Left cardiac atrium (tissue), 4 donors: ENCODE results near the gene KIF16B. TPM values are rescaled to one million over a fixed set of nuclear protein-coding genes. Genes with fewer than 3 reads are reported as not detected.
"Not testable (repeated sequence)": the region's sequence is repeated elsewhere in the genome, so short reads cannot be mapped to it uniquely, and the experiment has no call there.

Experiments used
- ATAC-seq, 2 donors: fragments of 200-7000 bp; cut with Tn5 transposase; one replicate each; pipeline ENCODE4 v1.9.1; 2020; ENCODE audit warnings: mild to moderate bottlenecking in 2 of 2, moderate library complexity in 2 of 2
- DNase-seq: peaks from one replicate; pipeline ENCODE4 v3.0.0-alpha.2; 2020
- intact Hi-C, 2 donors: fragments of 100-400 bp; cut with DNase I; formaldehyde crosslinking; loops; one replicate each; pipeline versions ENCODE4 v1.14.1 to v1.15.1; 2022 to 2023
- total RNA-seq, 2 donors: library from RNA; stranded (reverse); fragmentation: NEBNext Ultra II Directional; extraction: Animal tissue kit (Norgen Biotek cat#: 25700); gene quantifications; one replicate each; pipeline ENCODE4 v1.2.1, GENCODE V29; 2021
- donor health status: DM: no; HTN: yes; CAD: no.
- donor health status: DM: no; HTN: yes; CAD: no; lungs with severe emphysema.
- donor health status: DM: yes; HTN: yes; CAD: no.
- donor health status: Dilated cardiomyopathy.

Gene KIF16B
- total RNA-seq, 2 donors from 2014 or later = 17.0 to 17.7 TPM

- ATAC-seq = no peak
- no peak for DNase-seq
- intact Hi-C loops = no loop called here
Observed at GRCh38 chr20:16260911-16261310, 312.3 kb downstream of the KIF16B start.

- DNase-seq, intact Hi-C loops, ATAC-seq: not testable (repeated sequence)
Observed at GRCh38 chr20:16260133-16260532, 313.1 kb downstream of the KIF16B start.

- no peak for ATAC-seq
- intact Hi-C loops = no loop called here
- DNase-seq = no peak
Observed at GRCh38 chr20:16258766-16259165, 314.5 kb downstream of the KIF16B start.

GRCh38 chr20:16257813-16258430, 315.3 kb downstream of the KIF16B start:
- ATAC-seq (no peak), DNase-seq (no peak)
- intact Hi-C loops = no loop called here

- intact Hi-C loops = no loop called here
- ATAC-seq (no peak), DNase-seq (no peak)
Observed at GRCh38 chr20:16257021-16257420, 316.2 kb downstream of the KIF16B start.

- DNase-seq (no peak), ATAC-seq (no peak)
- intact Hi-C loops = no loop called here
Observed at GRCh38 chr20:16246870-16247269, 326.4 kb downstream of the KIF16B start.

GRCh38 chr20:16246291-16246690, 327.0 kb downstream of the KIF16B start:
- intact Hi-C loops = no loop called here
- DNase-seq (no peak), ATAC-seq (no peak)

- intact Hi-C loops = no loop called here
- no peak for ATAC-seq
- DNase-seq = no peak
Observed at GRCh38 chr20:16245879-16246278, 327.4 kb downstream of the KIF16B start.

- intact Hi-C loops = no loop called here
- no peak for ATAC-seq
- DNase-seq = no peak
Observed at GRCh38 chr20:16244892-16245291, 328.4 kb downstream of the KIF16B start.

GRCh38 chr20:16243470-16243869, 329.8 kb downstream of the KIF16B start:
- no peak for DNase-seq
- peak in 1 of 2 donors; percentile 81 for ATAC-seq
- intact Hi-C loops = no loop called here

GRCh38 chr20:16241911-16242310, 331.3 kb downstream of the KIF16B start:
- peak; percentile 42 to 48 for ATAC-seq
- intact Hi-C loops = no loop called here
- DNase-seq = no peak

- DNase-seq (no peak), ATAC-seq (no peak)
- intact Hi-C loops = no loop called here
Observed at GRCh38 chr20:16240355-16240754, 332.9 kb downstream of the KIF16B start.

GRCh38 chr20:16236589-16237241, 336.5 kb downstream of the KIF16B start:
- ATAC-seq (no peak), DNase-seq (no peak)
- intact Hi-C loops = no loop called here

GRCh38 chr20:16230402-16230801, 342.8 kb downstream of the KIF16B start:
- no peak for DNase-seq
- intact Hi-C loops = no loop called here
- no peak for ATAC-seq

- ATAC-seq (no peak), DNase-seq (no peak)
- intact Hi-C loops = no loop called here
Observed at GRCh38 chr20:16229813-16230212, 343.4 kb downstream of the KIF16B start.

- intact Hi-C loops = no loop called here
- no peak for DNase-seq
- ATAC-seq = no peak
Observed at GRCh38 chr20:16228722-16229121, 344.5 kb downstream of the KIF16B start.

GRCh38 chr20:16226961-16227360, 346.3 kb downstream of the KIF16B start:
- peak; percentile 22 for DNase-seq
- intact Hi-C loops, ATAC-seq: not testable (repeated sequence)

- DNase-seq (no peak), ATAC-seq (no peak)
Observed at GRCh38 chr20:16224836-16225235, 348.4 kb downstream of the KIF16B start.

GRCh38 chr20:16222859-16223411, 350.3 kb downstream of the KIF16B start:
- intact Hi-C loops = no loop called here
- DNase-seq = no peak
- no peak for ATAC-seq

More at GRCh38 chr20:16224836-16225235, 348.4 kb downstream of the KIF16B start:
- intact Hi-C loops = no loop called here
